B cell (primary cell): ENCODE results near the gene PRKAR2A. TPM values are rescaled to one million over a fixed set of nuclear protein-coding genes. Genes with fewer than 3 reads are reported as not detected.
A peak's percentile ranks its signal among the peaks of the same experiment; 100 is the strongest.

Source experiments
- ATAC-seq: fragments of 200-7000 bp; cut with Tn5 transposase; one replicate; pipeline ENCODE4 v1.10.0; 2021; ENCODE audit warnings: low read depth, mild to moderate bottlenecking, moderate number of reproducible peaks, moderate library complexity
- CTCF ChIA-PET: fragments of 350-600 bp; sonication (Branson Sonifier 250); formaldehyde crosslinking; loops from one replicate; lab custom pipeline; 2021; ENCODE audit warnings: antibody characterized with exemption, inconsistent platforms; lab: Charles Lee
- POLR2A ChIA-PET: fragments of 350-600 bp; sonication (Branson Sonifier 250); formaldehyde crosslinking; loops from one replicate; lab custom pipeline; 2021; ENCODE audit warnings: antibody characterized with exemption; lab: Charles Lee
- DNase-seq: peaks from one replicate; pipeline ENCODE4 v3.0.0; 2013
- H2AFZ ChIP-seq: 2 replicates; pipeline ENCODE4 v1.6.1; 2012; ENCODE audit warnings: mild to moderate bottlenecking, low read depth, low read length; ENCODE audit not compliant: insufficient read depth, poor library complexity, severe bottlenecking
- H3K27ac ChIP-seq, 2 donors: 1 replicate in 1 of 2; 2 replicates in 1 of 2; pipeline ENCODE4 v1.5.1; 2012 to 2013; ENCODE audit warnings: low read length in 2 of 2, mild to moderate bottlenecking in 2 of 2, moderate library complexity in 1 of 2
- H3K27me3 ChIP-seq, 4 experiments: fragments of 200-600 bp in 1 of 4; sonication (generic) in 1 of 4; replicated peaks in 1 of 4; 1 replicate in 2 of 4; 2 replicates in 2 of 4; pipeline versions ENCODE4 v1.6.1 to v1.7.0; 2013 to 2016; ENCODE audit warnings: low read length in 3 of 4, mild to moderate bottlenecking in 2 of 4, mixed read lengths in 1 of 4, moderate library complexity in 1 of 4; ENCODE audit not compliant: insufficient read depth in 4 of 4, control insufficient read depth in 3 of 4; ENCODE audit errors: control extremely low read depth in 1 of 4
- H3K36me3 ChIP-seq, 2 experiments: replicated peaks in 1 of 2; 1 replicate in 1 of 2; 2 replicates in 1 of 2; pipeline versions ENCODE4 v1.6.1 to v1.7.1; 2013; ENCODE audit warnings: low read length in 1 of 2; ENCODE audit not compliant: insufficient read depth in 2 of 2, control insufficient read depth in 1 of 2; ENCODE audit errors: control extremely low read depth in 1 of 2, extremely low read depth in 1 of 2
- H3K4me1 ChIP-seq, 2 donors: fragments of 200-600 bp in 1 of 2; sonication (generic) in 1 of 2; 1 replicate in 1 of 2; 2 replicates in 1 of 2; pipeline versions ENCODE4 v1.5.1 to v1.6.1; 2013 to 2017; ENCODE audit warnings: low read length in 2 of 2; ENCODE audit not compliant: control insufficient read depth in 2 of 2, insufficient read depth in 2 of 2
- H3K4me2 ChIP-seq: replicated peaks from 2 replicates; pipeline ENCODE3; 2012; ENCODE audit warnings: mild to moderate bottlenecking, low read depth, low read length; ENCODE audit not compliant: poor library complexity, severe bottlenecking
- H3K4me3 ChIP-seq, 5 experiments: fragments of 200-600 bp in 1 of 5; sonication (generic) in 1 of 5; 1 replicate in 3 of 5; 2 replicates in 2 of 5; pipeline versions ENCODE4 v1.5.1 to v1.7.0; 2011 to 2016; ENCODE audit warnings: low read length in 4 of 5, mild to moderate bottlenecking in 4 of 5, low read depth in 2 of 5, control low read depth in 1 of 5, moderate library complexity in 1 of 5; ENCODE audit not compliant: insufficient read depth in 1 of 5; ENCODE audit errors: control extremely low read depth in 1 of 5, extremely low read depth in 1 of 5
- H3K79me2 ChIP-seq: fragments of 200-600 bp; sonication (generic); one replicate; pipeline ENCODE4 v1.6.0; 2016; ENCODE audit warnings: low read length; ENCODE audit not compliant: control insufficient read depth, insufficient read depth
- H3K9ac ChIP-seq: fragments of 200-600 bp; sonication (generic); 2 replicates; pipeline ENCODE4 v1.6.1; 2017; ENCODE audit warnings: mild to moderate bottlenecking, low read length, moderate library complexity
- H3K9me3 ChIP-seq, 3 donors: one replicate each; pipeline versions ENCODE4 v1.6.1 to v1.7.1; 2013; ENCODE audit warnings: low read length in 2 of 3; ENCODE audit not compliant: control insufficient read depth in 2 of 3, insufficient read depth in 1 of 3; ENCODE audit errors: control extremely low read depth in 1 of 3
- H4K20me1 ChIP-seq: 2 replicates; pipeline ENCODE4 v1.6.0; 2012; ENCODE audit warnings: mild to moderate bottlenecking, low read length; ENCODE audit not compliant: insufficient read depth, control insufficient read depth, poor library complexity, severe bottlenecking
- H3K27ac Mint-ChIP-seq: one replicate; pipeline ENCODE4 v1.8.0; 2021; ENCODE audit warnings: mixed read lengths
- H3K27me3 Mint-ChIP-seq: one replicate; pipeline ENCODE4 v1.8.0; 2021; ENCODE audit warnings: mixed read lengths
- H3K4me1 Mint-ChIP-seq: one replicate; pipeline ENCODE4 v1.8.0; 2021; ENCODE audit warnings: mixed read lengths
- H3K4me3 Mint-ChIP-seq: one replicate; pipeline ENCODE4 v1.8.0; 2021; ENCODE audit warnings: mixed read lengths
- H3K9me3 Mint-ChIP-seq: one replicate; pipeline ENCODE4 v1.8.0; 2022; ENCODE audit warnings: mixed read lengths; ENCODE audit not compliant: insufficient read depth
- EZH2 ChIP-seq: IDR thresholded peaks from 2 replicates; pipeline ENCODE4 v1.6.1; 2012; ENCODE audit warnings: borderline replicate concordance, low read depth, mild to moderate bottlenecking, moderate library complexity, low read length; ENCODE audit not compliant: insufficient read depth, poor library complexity, severe bottlenecking
- WGBS: methylation state at CpG from one replicate; pipeline ENCODE4 v1.1.5; 2013; ENCODE audit warnings: missing lambda C conversion rate; ENCODE audit not compliant: insufficient coverage; 5-methylcytosine and 5-hydroxymethylcytosine counted together
- intact Hi-C: fragments of 100-400 bp; cut with micrococcal nuclease; formaldehyde crosslinking; loops from one replicate; pipeline ENCODE4 v1.10.0; 2022
- polyA plus RNA-seq: library from polyadenylated mRNA; depleted of rRNA; stranded (reverse); fragments of >200 nt; gene quantifications from 2 replicates; pipeline ENCODE4 v1.2.3, GENCODE V29; 2012
- total RNA-seq, 2 donors: library from RNA; stranded (reverse); fragments of 120-200 nt in 1 of 2; gene quantifications; 1 replicate in 1 of 2; 2 replicates in 1 of 2; pipeline versions ENCODE4 v1.2.3 to v1.2.4, GENCODE V29; 2013 to 2022
- TF ChIP-seq, protein P1 (sequence below): fragments of 200-600 bp; IDR thresholded peaks from one replicate; pipeline ENCODE4 v1.8.0; 2022; ENCODE audit warnings: antibody characterized with exemption, mild to moderate bottlenecking

The PRKAR2A gene
- total and polyA plus RNA-seq, 2 donors (not counting 1 experiment from before 2014, with no cell fraction given) = 4.3 to 25.0 TPM

DNA sequence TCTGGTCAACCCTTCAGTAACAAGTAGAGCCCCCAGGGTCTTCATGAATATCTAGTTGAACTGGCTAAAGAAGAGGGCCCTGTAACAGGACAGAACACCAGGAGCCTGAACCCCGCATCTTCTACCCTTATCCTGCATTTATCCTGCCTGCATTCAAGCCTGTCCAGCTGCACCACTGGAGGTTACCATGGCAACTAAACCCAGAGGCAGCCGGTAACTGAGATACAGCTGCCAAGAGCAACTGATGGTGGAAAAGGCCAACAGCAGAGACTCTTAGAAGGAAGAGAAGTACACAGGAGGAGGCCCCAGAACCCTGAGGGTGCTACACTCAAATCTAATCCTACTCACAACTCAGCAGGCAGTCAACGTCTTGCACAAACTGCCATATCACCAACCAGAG, 3.7 kb upstream of the PRKAR2A start:
- Histone ChIP-seq H3K4me3 (no peak overlapping the region), H3K27me3 (no peaks in the 10 kb centered on the region), H3K36me3 (peaks cover 0 to 2% of the 10 kb centered on the region in 2 experiments), H3K4me2 (no peak overlapping the region), H3K4me1 (peaks cover 12 to 17% of the 10 kb centered on the region in 2 donors), H4K20me1 (no peaks in the 10 kb centered on the region), H2AFZ (no peak overlapping the region), H3K79me2 (peaks cover 13% of the 10 kb centered on the region), H3K9me3 (no peaks in the 10 kb centered on the region), H3K9ac (no peak overlapping the region), H3K27ac (no peak overlapping the region)
- H3K9me3 Mint-ChIP-seq = no peaks in the 10 kb centered on the region
- H3K27me3 Mint-ChIP-seq = no peaks in the 10 kb centered on the region
- DNase-seq (no peak), ATAC-seq (no peak)
- H3K4me1 Mint-ChIP-seq = peaks cover 16% of the 10 kb centered on the region
- CTCF ChIA-PET = interaction anchor here (0.9 kb wide), 1 partner anchor 109 kb away, joined by 3 read pairs; no protein-coding TSS in a partner anchor
- no peak overlapping the region for H3K27ac Mint-ChIP-seq
- POLR2A ChIA-PET = no interaction called here
- 100% methylated on average over 1 of the region's 3 CpGs for WGBS
- no peak overlapping the region for H3K4me3 Mint-ChIP-seq
- TF ChIP-seq EZH2 = no peak
- TF ChIP-seq, protein P1, sequence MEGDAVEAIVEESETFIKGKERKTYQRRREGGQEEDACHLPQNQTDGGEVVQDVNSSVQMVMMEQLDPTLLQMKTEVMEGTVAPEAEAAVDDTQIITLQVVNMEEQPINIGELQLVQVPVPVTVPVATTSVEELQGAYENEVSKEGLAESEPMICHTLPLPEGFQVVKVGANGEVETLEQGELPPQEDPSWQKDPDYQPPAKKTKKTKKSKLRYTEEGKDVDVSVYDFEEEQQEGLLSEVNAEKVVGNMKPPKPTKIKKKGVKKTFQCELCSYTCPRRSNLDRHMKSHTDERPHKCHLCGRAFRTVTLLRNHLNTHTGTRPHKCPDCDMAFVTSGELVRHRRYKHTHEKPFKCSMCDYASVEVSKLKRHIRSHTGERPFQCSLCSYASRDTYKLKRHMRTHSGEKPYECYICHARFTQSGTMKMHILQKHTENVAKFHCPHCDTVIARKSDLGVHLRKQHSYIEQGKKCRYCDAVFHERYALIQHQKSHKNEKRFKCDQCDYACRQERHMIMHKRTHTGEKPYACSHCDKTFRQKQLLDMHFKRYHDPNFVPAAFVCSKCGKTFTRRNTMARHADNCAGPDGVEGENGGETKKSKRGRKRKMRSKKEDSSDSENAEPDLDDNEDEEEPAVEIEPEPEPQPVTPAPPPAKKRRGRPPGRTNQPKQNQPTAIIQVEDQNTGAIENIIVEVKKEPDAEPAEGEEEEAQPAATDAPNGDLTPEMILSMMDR = no peak
- intact Hi-C loops = no loop called here

DNA sequence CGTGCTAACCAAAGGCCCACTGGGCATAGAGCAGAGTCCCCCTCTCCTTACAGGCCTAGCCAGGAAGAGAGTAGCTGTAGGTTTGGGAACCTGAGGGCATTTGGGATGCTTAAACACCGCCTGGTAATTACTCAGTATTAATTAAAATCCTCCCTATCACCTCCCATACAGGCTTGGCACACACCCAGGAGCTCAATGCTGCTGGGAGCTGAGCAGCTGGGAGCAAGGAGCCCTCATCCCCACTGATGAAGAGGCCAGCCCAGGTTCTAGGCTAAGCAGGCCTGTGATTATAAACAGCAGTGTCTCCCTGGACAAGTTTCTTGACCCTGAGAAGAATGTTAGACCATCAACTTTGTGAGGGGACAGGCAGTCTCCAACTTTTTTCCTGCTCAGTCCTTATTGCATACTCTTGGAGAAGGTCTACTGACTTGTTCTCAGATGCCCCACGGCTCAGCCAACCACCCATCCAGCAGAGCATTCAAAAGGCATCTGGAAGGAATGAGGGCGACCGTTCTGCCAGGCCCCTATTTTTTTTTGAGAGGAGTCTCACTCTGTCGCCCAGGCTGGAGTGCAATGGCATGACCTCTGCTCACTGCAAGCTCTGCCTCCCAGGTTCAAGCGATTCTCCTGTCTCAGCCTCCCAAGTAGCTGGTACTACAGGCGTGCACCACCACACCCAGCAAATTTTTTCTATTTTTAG, 1.3 kb upstream of the PRKAR2A start:
- no peak for ATAC-seq
- DNase-seq = no peak
- 97% methylated on average over 5 of the region's 8 CpGs for WGBS
- Histone ChIP-seq H2AFZ (peak overlapping the region; percentile 82), H3K27ac (peak overlapping the region in 1 of 2 donors; percentile 89), H3K9ac (no peak overlapping the region), H3K4me2 (peak overlapping the region; percentile 89), H3K9me3 (no peaks in the 10 kb centered on the region), H4K20me1 (no peaks in the 10 kb centered on the region), H3K4me1 (peaks cover 16 to 25% of the 10 kb centered on the region in 2 donors), H3K79me2 (peaks cover 26% of the 10 kb centered on the region), H3K27me3 (no peaks in the 10 kb centered on the region), H3K36me3 (peaks cover 0 to 2% of the 10 kb centered on the region in 2 experiments), H3K4me3 (no peak overlapping the region)
- ChIA-PET CTCF (no interaction called here), POLR2A (interaction anchor here (0.6 kb wide), 1 partner anchor 66 kb away, joined by 6 read pairs; no protein-coding TSS in a partner anchor)
- H3K27me3 Mint-ChIP-seq = no peaks in the 10 kb centered on the region
- peak overlapping the region; percentile 10 for H3K4me3 Mint-ChIP-seq
- H3K9me3 Mint-ChIP-seq = no peaks in the 10 kb centered on the region
- intact Hi-C loops = loop anchor here (5.0 to 10.0 kb wide), 2 partner anchors 243 to 626 kb away; partner anchors contain the start of genes DAG1 and QRICH1
- TF ChIP-seq, protein P1 = no peak
- TF ChIP-seq EZH2 = no peak
- H3K4me1 Mint-ChIP-seq = peaks cover 28% of the 10 kb centered on the region
- H3K27ac Mint-ChIP-seq = peak overlapping the region; percentile 96
